KMS-11 (cell line): Measurements from ENCODE around the gene LCAT.
A peak's percentile ranks its signal among the peaks of the same experiment; 100 is the strongest.

Experiments used
- H2AFZ ChIP-seq: fragments of 200-600 bp; sonication (generic); 2 replicates; pipeline ENCODE4 v1.6.1; 2016; ENCODE audit warnings: antibody characterized with exemption, mixed run types, low read depth
- H3K27ac ChIP-seq: fragments of 200-600 bp; sonication (generic); 2 replicates; pipeline ENCODE4 v1.6.1; 2016; ENCODE audit warnings: mild to moderate bottlenecking, mixed run types
- H3K27me3 ChIP-seq: fragments of 200-600 bp; sonication (generic); 2 replicates; pipeline ENCODE4 v1.6.1; 2017; ENCODE audit warnings: mild to moderate bottlenecking, low read depth, mixed run types, moderate library complexity; ENCODE audit not compliant: insufficient read depth
- H3K36me3 ChIP-seq: fragments of 200-600 bp; sonication (generic); 2 replicates; pipeline ENCODE4 v1.6.1; 2017; ENCODE audit warnings: mild to moderate bottlenecking, mixed run types; ENCODE audit not compliant: insufficient read depth
- H3K4me1 ChIP-seq: fragments of 200-600 bp; sonication (generic); 2 replicates; pipeline ENCODE4 v1.6.1; 2016; ENCODE audit warnings: mild to moderate bottlenecking, low read depth, mixed run types; ENCODE audit not compliant: poor library complexity, severe bottlenecking
- H3K4me2 ChIP-seq: fragments of 200-600 bp; sonication (generic); 2 replicates; pipeline ENCODE4 v1.7.0; 2016; ENCODE audit warnings: mild to moderate bottlenecking, mixed run types
- H3K4me3 ChIP-seq: fragments of 200-600 bp; sonication (generic); IDR thresholded peaks from 2 replicates; pipeline ENCODE4 v1.6.1; 2017; ENCODE audit warnings: low read depth, low read length, mixed read lengths; ENCODE audit not compliant: insufficient read depth
- H3K79me2 ChIP-seq: fragments of 200-600 bp; sonication (generic); 2 replicates; pipeline ENCODE4 v1.6.1; 2016; ENCODE audit warnings: low read depth, mixed run types; ENCODE audit not compliant: insufficient read depth
- H3K9ac ChIP-seq: fragments of 200-600 bp; sonication (generic); 2 replicates; pipeline ENCODE4 v1.6.1; 2016; ENCODE audit warnings: mild to moderate bottlenecking, mixed run types
- H4K20me1 ChIP-seq: fragments of 200-600 bp; sonication (generic); 2 replicates; pipeline ENCODE4 v1.6.1; 2016; ENCODE audit warnings: mild to moderate bottlenecking, mixed run types; ENCODE audit not compliant: insufficient read depth
- TF ChIP-seq, protein P1 (sequence below): fragments of 200-600 bp; sonication (generic); conservative IDR thresholded peaks from 2 replicates; pipeline ENCODE4 v1.6.1; 2017; ENCODE audit warnings: low read depth, mild to moderate bottlenecking, antibody characterized with exemption, low read length, moderate library complexity, mixed read lengths

Gene LCAT

DNA sequence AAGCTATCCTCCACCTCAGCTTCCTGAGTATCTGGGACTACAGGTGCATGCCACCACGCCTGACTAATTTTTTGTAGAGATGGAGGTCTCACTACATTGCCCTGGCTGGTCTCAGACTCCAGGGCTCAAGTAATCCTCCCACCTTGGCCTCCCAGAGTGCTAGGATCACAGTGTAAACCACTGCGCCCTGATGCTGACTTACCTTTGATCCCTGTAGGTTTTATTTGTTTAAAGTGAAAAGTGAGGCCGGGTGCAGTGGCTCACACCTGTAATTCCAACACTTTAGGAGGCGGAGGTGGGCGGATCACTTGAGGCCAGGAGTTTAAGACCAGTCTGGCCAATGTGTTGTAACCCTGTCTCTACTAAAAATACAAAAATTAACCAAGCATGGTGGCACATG lies 42.2 kb downstream of the LCAT start:
- H3K27ac ChIP-seq, result no peak overlapping the region
- H3K4me3 ChIP-seq, result no peak overlapping the region
- H3K27me3 ChIP-seq, result no peaks in the 10 kb centered on the region
- peaks cover 16% of the 10 kb centered on the region; the same call in 1 of the 2 replicates for H3K79me2 ChIP-seq
- TF ChIP-seq, protein P1, sequence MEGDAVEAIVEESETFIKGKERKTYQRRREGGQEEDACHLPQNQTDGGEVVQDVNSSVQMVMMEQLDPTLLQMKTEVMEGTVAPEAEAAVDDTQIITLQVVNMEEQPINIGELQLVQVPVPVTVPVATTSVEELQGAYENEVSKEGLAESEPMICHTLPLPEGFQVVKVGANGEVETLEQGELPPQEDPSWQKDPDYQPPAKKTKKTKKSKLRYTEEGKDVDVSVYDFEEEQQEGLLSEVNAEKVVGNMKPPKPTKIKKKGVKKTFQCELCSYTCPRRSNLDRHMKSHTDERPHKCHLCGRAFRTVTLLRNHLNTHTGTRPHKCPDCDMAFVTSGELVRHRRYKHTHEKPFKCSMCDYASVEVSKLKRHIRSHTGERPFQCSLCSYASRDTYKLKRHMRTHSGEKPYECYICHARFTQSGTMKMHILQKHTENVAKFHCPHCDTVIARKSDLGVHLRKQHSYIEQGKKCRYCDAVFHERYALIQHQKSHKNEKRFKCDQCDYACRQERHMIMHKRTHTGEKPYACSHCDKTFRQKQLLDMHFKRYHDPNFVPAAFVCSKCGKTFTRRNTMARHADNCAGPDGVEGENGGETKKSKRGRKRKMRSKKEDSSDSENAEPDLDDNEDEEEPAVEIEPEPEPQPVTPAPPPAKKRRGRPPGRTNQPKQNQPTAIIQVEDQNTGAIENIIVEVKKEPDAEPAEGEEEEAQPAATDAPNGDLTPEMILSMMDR, result no peak
- H3K4me1 ChIP-seq, result peaks cover 5% of the 10 kb centered on the region
- H4K20me1 ChIP-seq, result no peaks in the 10 kb centered on the region
- H2AFZ ChIP-seq, result no peak overlapping the region
- H3K4me2 ChIP-seq, result no peak overlapping the region
- H3K36me3 ChIP-seq, result no peaks in the 10 kb centered on the region
- H3K9ac ChIP-seq, result no peak overlapping the region

DNA sequence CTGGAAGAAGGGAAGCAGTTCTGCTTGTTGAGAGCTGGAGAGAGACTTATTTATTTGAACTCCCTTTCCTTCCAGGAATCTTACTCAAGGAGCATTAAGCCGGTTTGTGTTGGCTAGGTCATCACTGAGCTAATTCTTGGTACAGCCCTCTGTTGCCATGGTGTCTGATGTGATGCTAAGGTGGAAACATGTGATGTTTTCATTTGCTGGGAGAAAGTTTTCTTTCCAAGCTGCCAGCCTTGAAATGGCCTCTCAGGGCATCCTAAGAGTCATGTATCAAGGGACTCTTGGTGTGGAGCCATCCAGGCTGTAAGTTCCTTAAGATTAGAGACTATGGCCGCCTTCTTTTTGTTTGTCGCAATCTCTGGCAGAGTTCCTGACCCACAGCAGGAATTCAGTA lies 46.7 kb downstream of the LCAT start:
- Histone ChIP-seq H4K20me1 (no peaks in the 10 kb centered on the region), H3K27ac (no peak overlapping the region), H2AFZ (no peak overlapping the region), H3K9ac (no peak overlapping the region), H3K36me3 (no peaks in the 10 kb centered on the region), H3K4me2 (no peak overlapping the region), H3K79me2 (peaks cover 42% of the 10 kb centered on the region; the same call in 1 of the 2 replicates), H3K27me3 (no peaks in the 10 kb centered on the region), H3K4me1 (peaks cover 18% of the 10 kb centered on the region), H3K4me3 (no peak overlapping the region)
- TF ChIP-seq, protein P1, result no peak

DNA sequence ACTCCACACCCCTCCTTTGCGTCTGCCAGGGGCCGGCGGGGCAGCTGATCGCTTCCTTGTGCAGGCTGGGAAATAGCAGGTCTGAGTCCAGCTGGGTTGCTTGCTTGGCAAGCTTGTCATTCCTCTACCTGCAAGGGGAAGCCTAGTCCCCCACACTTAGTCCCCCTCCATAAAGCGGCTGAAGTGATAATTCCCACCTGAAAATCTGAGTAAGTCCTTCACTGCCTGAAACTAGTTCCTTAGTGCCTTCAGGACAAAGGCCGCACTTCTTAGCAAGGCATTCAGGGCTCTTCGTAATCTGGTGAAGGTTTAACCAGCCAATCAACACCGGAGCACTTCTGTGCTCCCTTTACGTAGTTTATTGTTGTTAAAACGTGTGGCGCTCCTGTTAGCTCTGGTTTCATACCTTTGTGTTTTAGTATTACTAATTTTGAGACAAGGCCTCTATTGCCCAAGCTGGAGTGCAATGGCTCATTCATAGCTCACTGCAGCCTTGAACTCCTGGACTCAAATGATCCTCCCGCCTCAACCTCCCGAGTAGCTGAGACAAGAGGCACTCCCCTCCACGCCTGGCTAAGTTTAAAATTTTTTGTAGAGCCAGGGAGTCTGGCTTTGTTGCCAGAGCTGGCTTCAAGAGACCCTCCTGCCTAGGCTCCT lies 50.0 kb downstream of the LCAT start:
- no peaks in the 10 kb centered on the region for H3K36me3 ChIP-seq
- H2AFZ ChIP-seq, result peak overlapping the region; percentile 69
- H3K79me2 ChIP-seq, result peaks cover 34% of the 10 kb centered on the region; the same call in 1 of the 2 replicates
- H3K4me3 ChIP-seq, result no peak overlapping the region
- no peaks in the 10 kb centered on the region for H3K27me3 ChIP-seq
- peak overlapping the region; percentile 88 for H3K9ac ChIP-seq
- H3K27ac ChIP-seq, result peak overlapping the region; percentile 63
- TF ChIP-seq, protein P1, result no peak
- no peaks in the 10 kb centered on the region for H4K20me1 ChIP-seq
- peak overlapping the region; percentile 86 for H3K4me2 ChIP-seq
- peaks cover 17% of the 10 kb centered on the region for H3K4me1 ChIP-seq

DNA sequence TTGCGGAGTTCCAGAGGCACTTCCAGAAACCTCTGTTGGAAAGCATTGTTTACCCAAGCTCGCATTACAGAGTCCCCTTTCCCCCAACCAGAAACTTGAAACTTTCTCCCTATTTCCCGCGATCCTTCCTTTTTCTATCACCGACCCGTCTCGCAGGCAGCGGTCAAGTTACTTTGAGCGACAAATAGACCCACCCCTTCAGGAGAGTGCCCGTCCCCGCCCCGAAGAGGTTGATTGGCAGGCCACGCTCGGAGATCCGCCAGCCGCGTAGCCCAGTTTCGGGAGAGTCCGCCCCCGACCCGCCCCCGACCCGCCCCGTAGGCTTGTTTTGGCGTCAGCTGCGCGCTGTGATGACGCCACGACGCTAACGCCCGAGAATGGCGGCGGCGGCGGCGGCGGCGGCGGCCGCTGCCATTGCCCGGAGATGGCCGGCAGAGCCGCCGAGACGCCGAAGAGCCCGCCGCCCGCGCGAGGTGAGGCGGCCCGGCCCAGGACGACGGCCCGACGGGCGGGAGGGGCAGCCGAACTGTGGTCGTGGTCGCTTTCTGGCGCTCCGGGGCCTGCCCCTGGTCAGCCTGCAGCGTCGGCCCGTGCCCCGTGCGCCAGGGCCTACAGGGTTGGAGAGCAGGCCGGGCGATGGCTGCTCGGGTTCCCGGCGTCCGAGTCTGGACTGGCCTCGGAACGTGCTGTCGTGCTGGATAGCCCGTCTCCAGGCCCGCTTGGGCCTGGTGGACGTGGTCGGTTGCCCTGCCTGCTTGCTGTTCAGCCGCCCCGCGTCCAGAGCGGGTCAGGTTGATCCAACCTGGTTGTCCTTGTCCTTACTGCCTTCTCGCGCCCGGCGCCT lies 50.8 kb downstream of the LCAT start, which contains the start of gene PSKH1:
Gene PSKH1, plus strand, starts transcription at position 356 of the 844 bp plus-strand sequence. CDS start 15,496 bp downstream, outside the sequence.
- H3K27ac ChIP-seq, result peak within 1 kb of the TSS; percentile 63
- peaks cover 14% of the 10 kb centered on the region for H3K4me1 ChIP-seq
- no peaks in the 10 kb centered on the region for H3K27me3 ChIP-seq
- no peak within 1 kb of the TSS for H3K4me3 ChIP-seq
- peaks cover 34% of the 10 kb centered on the region; the same call in 1 of the 2 replicates for H3K79me2 ChIP-seq
- H3K9ac ChIP-seq, result peak within 1 kb of the TSS; percentile 88
- TF ChIP-seq, protein P1, result no peak
- H2AFZ ChIP-seq, result peak within 1 kb of the TSS; percentile 79
- H4K20me1 ChIP-seq, result no peaks in the 10 kb centered on the region
- H3K4me2 ChIP-seq, result peak within 1 kb of the TSS; percentile 95
- H3K36me3 ChIP-seq, result no peaks in the 10 kb centered on the region
